ENCODE measurements around the gene NEIL3. TPM values are rescaled to one million over a fixed set of nuclear protein-coding genes. Genes with fewer than 3 reads are reported as not detected.
A peak's percentile ranks its signal among the peaks of the same experiment; 100 is the strongest.

Gene NEIL3
- total RNA-seq, 6 donors from 2014 or later: 0.39 to 1.0 (median 0.61) TPM; not detected in 2

DNA sequence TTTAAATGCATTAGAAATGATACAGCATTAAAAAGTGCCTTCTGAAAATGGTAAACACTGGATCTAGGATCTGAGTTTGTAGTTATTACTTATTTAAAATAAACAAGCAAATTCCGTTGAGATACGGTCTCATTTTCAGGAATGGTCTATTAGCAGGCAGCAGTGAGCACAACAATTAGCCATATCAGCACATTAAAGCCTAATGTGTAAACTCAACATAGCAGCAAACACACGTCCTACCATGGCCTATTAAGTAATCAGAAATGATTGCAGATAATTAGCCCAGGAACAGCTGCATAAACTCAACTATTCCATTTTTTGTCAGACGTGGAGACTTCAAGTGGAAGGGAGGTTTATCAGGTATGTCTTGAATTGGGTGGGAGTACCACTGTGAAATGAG is 61.8 kb downstream of the NEIL3 start:
- ATAC-seq (ENCODE audit: low FRiP score in 2 of 2) (no peak), DNase-seq (no peak)
- Histone ChIP-seq H3K27me3 (no peaks in the 10 kb centered on the region), H3K36me3 (no peaks in the 10 kb centered on the region), H3K27ac (no peak overlapping the region), H3K4me3 (no peak overlapping the region), H3K9me3 (no peaks in the 10 kb centered on the region), H3K4me1 (peaks cover 0 to 8% (median 2%) of the 10 kb centered on the region in 4 donors)
- no peak for TF ChIP-seq EP300 (IDR thresholded peaks at IDR 0.05)
- no peak for TF ChIP-seq POLR2A (IDR thresholded peaks at IDR 0.05)
- TF ChIP-seq, protein P1, sequence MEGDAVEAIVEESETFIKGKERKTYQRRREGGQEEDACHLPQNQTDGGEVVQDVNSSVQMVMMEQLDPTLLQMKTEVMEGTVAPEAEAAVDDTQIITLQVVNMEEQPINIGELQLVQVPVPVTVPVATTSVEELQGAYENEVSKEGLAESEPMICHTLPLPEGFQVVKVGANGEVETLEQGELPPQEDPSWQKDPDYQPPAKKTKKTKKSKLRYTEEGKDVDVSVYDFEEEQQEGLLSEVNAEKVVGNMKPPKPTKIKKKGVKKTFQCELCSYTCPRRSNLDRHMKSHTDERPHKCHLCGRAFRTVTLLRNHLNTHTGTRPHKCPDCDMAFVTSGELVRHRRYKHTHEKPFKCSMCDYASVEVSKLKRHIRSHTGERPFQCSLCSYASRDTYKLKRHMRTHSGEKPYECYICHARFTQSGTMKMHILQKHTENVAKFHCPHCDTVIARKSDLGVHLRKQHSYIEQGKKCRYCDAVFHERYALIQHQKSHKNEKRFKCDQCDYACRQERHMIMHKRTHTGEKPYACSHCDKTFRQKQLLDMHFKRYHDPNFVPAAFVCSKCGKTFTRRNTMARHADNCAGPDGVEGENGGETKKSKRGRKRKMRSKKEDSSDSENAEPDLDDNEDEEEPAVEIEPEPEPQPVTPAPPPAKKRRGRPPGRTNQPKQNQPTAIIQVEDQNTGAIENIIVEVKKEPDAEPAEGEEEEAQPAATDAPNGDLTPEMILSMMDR (IDR thresholded peaks at IDR 0.05): no peak
- TF ChIP-seq POLR2AphosphoS5 (IDR thresholded peaks at IDR 0.05): no peak
- 76 to 86% methylated on average over 4 of the region's 4 CpGs for WGBS, 2 donors

DNA sequence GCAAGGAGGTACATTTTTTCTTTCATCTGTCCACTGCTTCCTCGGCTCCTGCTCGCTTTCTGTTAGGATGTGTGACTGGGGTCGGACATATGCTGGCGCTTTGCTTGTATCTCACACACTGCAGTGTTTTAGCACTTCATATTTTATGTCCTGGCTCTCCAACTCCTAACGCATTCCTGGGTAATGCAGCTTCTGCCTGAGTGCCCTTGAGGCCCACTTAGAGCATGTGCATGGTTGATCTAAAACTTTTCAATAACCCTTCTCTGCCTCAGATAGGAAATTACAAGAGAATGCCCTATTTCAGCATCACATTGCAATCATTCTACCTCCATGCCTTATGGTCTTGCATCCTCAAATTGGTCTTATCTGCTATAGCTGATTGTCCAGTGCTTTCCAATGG is 65.3 kb downstream of the NEIL3 start:
- DNase-seq (peak in 1 of 2 donors; percentile 28), ATAC-seq (ENCODE audit: low FRiP score in 2 of 2) (no peak)
- WGBS, 2 donors: 39 to 41% methylated on average over 5 of the region's 5 CpGs
- Histone ChIP-seq H3K9me3 (no peaks in the 10 kb centered on the region), H3K36me3 (no peaks in the 10 kb centered on the region), H3K27ac (no peak overlapping the region), H3K27me3 (no peaks in the 10 kb centered on the region), H3K4me3 (no peak overlapping the region), H3K4me1 (peaks cover 0 to 8% (median 2%) of the 10 kb centered on the region in 4 donors)
- TF ChIP-seq, protein P1 (IDR thresholded peaks at IDR 0.05): no peak
- TF ChIP-seq POLR2A (IDR thresholded peaks at IDR 0.05) (no peak), EP300 (IDR thresholded peaks at IDR 0.05) (no peak), POLR2AphosphoS5 (IDR thresholded peaks at IDR 0.05) (no peak)

DNA sequence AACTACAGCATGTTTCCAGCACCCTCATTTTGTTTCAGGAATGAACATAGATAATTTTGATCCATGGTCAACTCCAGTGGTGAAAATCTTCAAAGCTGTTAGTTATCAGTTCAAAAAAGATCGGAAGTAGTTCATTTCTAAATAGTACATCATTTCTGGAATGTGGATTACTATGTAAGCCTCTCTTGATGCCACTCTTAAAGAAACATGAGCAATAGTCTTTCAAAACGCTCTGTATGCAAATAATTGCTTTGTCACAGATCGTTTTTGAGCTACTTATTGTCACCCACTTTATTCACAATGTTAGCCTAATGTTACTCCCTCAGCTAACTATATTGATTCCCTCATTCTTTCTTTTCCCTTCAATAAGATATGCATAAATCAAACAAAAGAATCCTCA is 65.7 kb downstream of the NEIL3 start:
- no peak for TF ChIP-seq POLR2AphosphoS5 (IDR thresholded peaks at IDR 0.05)
- no peak for TF ChIP-seq POLR2A (IDR thresholded peaks at IDR 0.05)
- TF ChIP-seq, protein P1 (IDR thresholded peaks at IDR 0.05): no peak
- TF ChIP-seq EP300 (IDR thresholded peaks at IDR 0.05): no peak
- 30 to 34% methylated on average over 3 of the region's 3 CpGs for WGBS, 2 donors
- no peak for ATAC-seq (ENCODE audit: low FRiP score in 2 of 2)
- no peak for DNase-seq
- no peak overlapping the region for H3K4me3 ChIP-seq
- H3K36me3 ChIP-seq: no peaks in the 10 kb centered on the region
- H3K4me1 ChIP-seq: peaks cover 0 to 8% (median 2%) of the 10 kb centered on the region in 4 donors
- H3K27me3 ChIP-seq: no peaks in the 10 kb centered on the region
- H3K27ac ChIP-seq: no peak overlapping the region
- no peaks in the 10 kb centered on the region for H3K9me3 ChIP-seq

DNA sequence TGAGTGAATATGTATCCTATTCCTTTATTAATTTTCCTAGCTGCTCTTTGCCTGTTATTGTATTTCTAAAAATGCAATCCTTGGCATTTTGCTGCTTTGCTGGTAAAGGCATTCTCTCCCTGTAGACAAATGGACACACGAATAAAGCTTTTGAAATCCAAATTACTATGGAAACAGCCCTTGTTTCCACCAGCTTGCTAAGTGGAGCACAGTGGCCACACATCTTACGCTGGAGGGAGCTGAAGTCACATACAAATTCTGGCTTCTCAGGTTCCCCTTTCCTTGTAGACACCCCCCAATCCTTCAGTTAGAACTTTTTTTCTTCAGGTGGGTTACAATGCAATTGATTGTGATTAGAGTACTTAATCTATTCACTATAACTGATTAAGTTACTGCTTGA is 66.3 kb downstream of the NEIL3 start:
- Histone ChIP-seq H3K36me3 (no peaks in the 10 kb centered on the region), H3K27ac (no peak overlapping the region), H3K9me3 (no peaks in the 10 kb centered on the region), H3K4me1 (peaks cover 0 to 8% (median 2%) of the 10 kb centered on the region in 4 donors), H3K4me3 (no peak overlapping the region), H3K27me3 (no peaks in the 10 kb centered on the region)
- TF ChIP-seq POLR2A (IDR thresholded peaks at IDR 0.05) (no peak), EP300 (IDR thresholded peaks at IDR 0.05) (no peak), POLR2AphosphoS5 (IDR thresholded peaks at IDR 0.05) (no peak)
- TF ChIP-seq, protein P1 (IDR thresholded peaks at IDR 0.05): no peak
- DNase-seq (no peak), ATAC-seq (ENCODE audit: low FRiP score in 2 of 2) (no peak)
- 68 to 80% methylated on average over 2 of the region's 2 CpGs for whole genome bisulfite sequencing, 2 donors

DNA sequence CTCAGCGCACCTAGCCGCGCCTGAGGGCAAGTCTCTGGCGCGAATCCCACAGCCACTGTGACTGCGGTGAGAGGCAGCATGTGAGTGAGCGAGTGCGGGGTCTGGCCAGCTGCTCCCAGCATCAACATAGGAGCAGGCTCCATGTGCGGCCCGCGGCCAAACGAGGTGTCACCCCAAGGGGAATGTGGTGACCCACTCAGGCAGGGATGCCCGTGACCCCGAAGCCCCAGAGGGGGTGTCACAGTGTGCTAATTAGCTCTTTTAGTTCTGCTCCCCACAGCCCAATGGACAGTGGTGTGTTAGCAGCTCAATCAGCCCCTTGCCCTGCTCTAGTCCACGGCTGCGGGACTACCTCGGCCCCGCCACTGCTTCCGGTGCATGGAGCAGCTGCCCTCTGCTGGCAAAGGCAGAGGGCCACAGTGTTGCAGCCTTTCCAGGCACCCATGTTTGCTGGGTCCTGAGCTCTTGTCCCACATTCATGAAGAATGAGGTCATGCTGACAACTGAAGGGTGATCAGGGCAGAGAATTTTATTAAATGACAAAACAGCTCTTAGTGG is 71.1 kb downstream of the NEIL3 start:
- Histone ChIP-seq H3K4me1 (no peaks in the 10 kb centered on the region), H3K27me3 (no peaks in the 10 kb centered on the region), H3K9me3 (no peaks in the 10 kb centered on the region), H3K4me3 (no peak overlapping the region), H3K36me3 (no peaks in the 10 kb centered on the region), H3K27ac (no peak overlapping the region)
- TF ChIP-seq EP300 (IDR thresholded peaks at IDR 0.05): no peak
- TF ChIP-seq, protein P1 (IDR thresholded peaks at IDR 0.05): no peak
- no peak for TF ChIP-seq POLR2A (IDR thresholded peaks at IDR 0.05)
- TF ChIP-seq POLR2AphosphoS5 (IDR thresholded peaks at IDR 0.05): no peak
- WGBS, 2 donors: 98 to 100% methylated on average over 11 to 19 of the region's 19 CpGs
- ATAC-seq (ENCODE audit: low FRiP score in 2 of 2) (peak; percentile 44 to 46), DNase-seq (peak in 1 of 2 donors; percentile 72)
